Ishikawa (cell line): ENCODE results near the gene EMC9.
A peak's percentile ranks its signal among the peaks of the same experiment; 100 is the strongest.

ENCODE experiments used
- CEBPB ChIP-seq: IDR thresholded peaks from 2 replicates; pipeline ENCODE4 v1.6.1; 2012
- CREB1 ChIP-seq: IDR thresholded peaks from 2 replicates; pipeline ENCODE4 v1.6.1; 2012; ENCODE audit warnings: low read depth
- EGR1 ChIP-seq: IDR thresholded peaks from 2 replicates; pipeline ENCODE4 v1.6.1; 2012
- EP300 ChIP-seq: IDR thresholded peaks from 2 replicates; pipeline ENCODE4 v1.6.1; 2012; ENCODE audit warnings: borderline replicate concordance
- FOXM1 ChIP-seq: IDR thresholded peaks from 2 replicates; pipeline ENCODE4 v1.6.1; 2012; ENCODE audit warnings: low read depth, borderline replicate concordance
- MAX ChIP-seq: IDR thresholded peaks from 2 replicates; pipeline ENCODE4 v1.6.1; 2012
- NFIC ChIP-seq: IDR thresholded peaks from 2 replicates; pipeline ENCODE4 v1.6.1; 2012
- RAD21 ChIP-seq: IDR thresholded peaks from 2 replicates; pipeline ENCODE4 v1.6.1; 2012; ENCODE audit warnings: low read depth
- REST ChIP-seq: IDR thresholded peaks from 2 replicates; pipeline ENCODE4 v1.6.1; 2012; ENCODE audit warnings: low read depth, mild to moderate bottlenecking
- TAF1 ChIP-seq: IDR thresholded peaks from 2 replicates; pipeline ENCODE4 v1.6.1; 2012; ENCODE audit warnings: low read depth, mild to moderate bottlenecking
- TCF12 ChIP-seq: IDR thresholded peaks from 2 replicates; pipeline ENCODE4 v1.6.1; 2012; ENCODE audit warnings: low read depth
- TEAD4 ChIP-seq: IDR thresholded peaks from 2 replicates; pipeline ENCODE4 v1.6.1; 2012
- USF1 ChIP-seq: IDR thresholded peaks from 2 replicates; pipeline ENCODE4 v1.6.1; 2012
- YY1 ChIP-seq: IDR thresholded peaks from 2 replicates; pipeline ENCODE4 v1.6.1; 2012; ENCODE audit warnings: low read depth
- ZBTB7A ChIP-seq: IDR thresholded peaks from 2 replicates; pipeline ENCODE4 v1.6.1; 2012; ENCODE audit warnings: low read depth

Gene EMC9

DNA sequence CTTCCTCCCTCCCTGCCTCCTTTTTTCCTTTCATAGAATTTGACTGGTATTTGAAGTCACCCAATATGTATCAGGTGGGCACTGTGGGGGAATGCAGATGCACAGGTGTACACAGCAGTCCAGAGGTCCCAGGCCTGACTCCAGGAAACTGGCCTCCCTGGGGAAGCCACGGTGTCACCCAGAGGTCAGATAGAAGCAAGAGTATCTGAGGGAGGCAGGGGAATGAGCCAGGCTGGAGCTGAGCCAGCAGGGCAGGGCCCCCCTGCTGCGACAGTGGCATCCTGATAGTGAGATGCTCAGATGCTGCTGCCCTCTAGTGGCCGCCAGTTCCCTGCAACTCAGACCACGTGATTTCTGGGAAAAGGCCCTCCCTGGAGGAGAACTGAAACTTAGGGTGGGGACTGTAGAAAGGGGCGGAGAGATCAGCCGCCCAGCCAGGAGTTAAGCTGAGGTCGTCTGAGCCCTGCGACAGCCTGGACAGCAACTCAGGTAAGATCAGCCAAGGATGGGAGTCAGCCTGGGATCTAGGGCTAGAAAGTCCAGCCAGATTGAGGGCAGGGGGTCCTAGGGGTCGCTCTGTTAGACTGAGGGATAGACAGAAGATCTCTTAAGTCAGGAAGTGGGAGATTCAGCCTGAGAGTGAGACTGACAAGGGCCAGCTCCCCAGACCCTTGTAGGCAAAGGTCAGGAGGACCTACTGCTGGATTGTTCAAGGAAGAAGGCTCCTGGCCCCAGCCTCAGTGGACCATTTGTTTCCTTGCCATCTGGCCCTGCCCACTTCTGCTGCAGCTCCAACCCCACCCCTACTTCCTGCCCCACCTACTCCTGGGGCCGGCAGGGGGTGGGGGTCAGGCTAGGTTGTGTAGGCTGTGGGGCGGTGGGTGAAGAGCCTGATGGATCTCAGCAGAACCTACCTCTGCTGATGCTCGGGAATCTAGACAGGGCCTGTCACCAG, 19.7 kb upstream of the EMC9 start, which contains the start of gene IRF9:
IRF9 (plus strand) TSS at position 416 of the 955 bp plus-strand sequence. CDS start 880 bp downstream, outside the sequence.
- TF ChIP-seq EP300 = 0 out of 2 replicates have a peak, but pooled peaks have one; percentile 10
- TF ChIP-seq YY1 = peak; percentile 21; the same call in 1 of the 2 replicates
- no peak for TF ChIP-seq CEBPB
- peak; percentile 73 for TF ChIP-seq RAD21
- 0 out of 2 replicates have a peak, but pooled peaks have one; percentile 25 for TF ChIP-seq TCF12
- TF ChIP-seq EGR1 = no peak
- TF ChIP-seq ZBTB7A = no peak
- peak; percentile 42; the same call in 1 of the 2 replicates for TF ChIP-seq TEAD4
- TF ChIP-seq USF1 = peak; percentile 97
- TF ChIP-seq FOXM1 = no peak
- peak; percentile 65; the same call in 1 of the 2 replicates for TF ChIP-seq MAX
- TF ChIP-seq NFIC = peak; percentile 95
- TF ChIP-seq REST = no peak
- TF ChIP-seq CREB1 = no peak
- no peak; the same call in 1 of the 2 replicates for TF ChIP-seq TAF1

DNA sequence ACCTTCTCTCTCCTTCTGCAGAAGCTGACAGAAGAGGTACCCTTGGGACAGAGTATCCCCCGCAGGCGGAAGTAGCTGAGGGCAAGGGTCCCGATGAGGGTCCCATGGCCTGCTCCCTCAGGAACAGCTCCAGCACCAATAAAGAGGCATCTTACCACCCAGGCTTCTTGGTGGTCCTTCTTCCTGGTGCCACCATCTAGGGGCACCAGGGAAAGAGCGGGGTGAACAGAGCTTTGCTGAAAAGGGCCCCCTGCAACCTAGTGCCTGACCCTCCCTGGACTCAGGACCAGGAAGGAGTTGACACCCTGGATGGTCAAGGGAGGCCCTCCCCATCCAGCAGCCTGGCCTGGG, 19.1 kb upstream of the EMC9 start:
- TF ChIP-seq ZBTB7A (no peak), RAD21 (no peak), MAX (no peak), TEAD4 (no peak), USF1 (no peak), TCF12 (no peak), CEBPB (no peak), EGR1 (no peak), REST (no peak), TAF1 (no peak), CREB1 (no peak), YY1 (no peak), FOXM1 (no peak), EP300 (no peak), NFIC (no peak)

DNA sequence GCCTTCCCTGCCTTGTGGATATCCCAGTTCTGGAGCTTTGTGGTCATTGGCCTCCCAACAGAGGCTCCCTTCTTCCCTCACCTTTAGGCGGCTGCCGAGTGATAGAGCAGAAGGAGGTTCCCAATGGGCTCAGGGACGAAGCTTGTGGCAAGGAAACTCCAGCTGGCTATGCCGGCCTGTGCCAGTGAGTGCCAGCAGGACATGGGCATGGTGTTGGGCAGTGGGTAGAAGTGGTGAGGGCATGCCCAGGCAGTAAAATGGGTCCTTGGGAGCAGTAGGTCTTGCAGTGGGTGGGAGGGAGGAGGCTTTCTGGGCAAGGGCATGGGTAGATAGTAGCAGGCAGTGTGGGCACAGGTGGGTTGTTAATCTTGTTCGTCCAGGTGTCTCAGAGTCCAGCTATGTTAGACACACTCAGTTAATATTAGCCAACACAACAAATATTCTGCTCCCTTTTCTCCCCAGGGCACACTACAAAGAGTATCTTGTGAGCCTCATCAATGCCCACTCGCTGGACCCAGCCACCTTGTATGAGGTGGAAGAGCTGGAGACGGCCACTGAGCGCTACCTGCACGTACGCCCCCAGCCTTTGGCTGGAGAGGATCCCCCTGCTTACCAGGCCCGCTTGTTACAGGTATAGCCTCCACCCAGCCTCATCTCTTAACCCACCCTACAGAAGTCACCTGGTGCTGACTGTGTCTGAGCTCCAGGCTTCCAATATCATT, 18.5 kb upstream of the EMC9 start:
- no peak for TF ChIP-seq REST
- no peak for TF ChIP-seq RAD21
- TF ChIP-seq TAF1 = no peak

GRCh38 chr14:24157331-24157730, 15.9 kb upstream of the EMC9 start:
- TF ChIP-seq TEAD4 (no peak), NFIC (no peak), TAF1 (no peak), FOXM1 (no peak), RAD21 (no peak), YY1 (no peak), TCF12 (no peak)
